ENCODE data around the gene TIMM17A.

TIMM17A gene

DNA sequence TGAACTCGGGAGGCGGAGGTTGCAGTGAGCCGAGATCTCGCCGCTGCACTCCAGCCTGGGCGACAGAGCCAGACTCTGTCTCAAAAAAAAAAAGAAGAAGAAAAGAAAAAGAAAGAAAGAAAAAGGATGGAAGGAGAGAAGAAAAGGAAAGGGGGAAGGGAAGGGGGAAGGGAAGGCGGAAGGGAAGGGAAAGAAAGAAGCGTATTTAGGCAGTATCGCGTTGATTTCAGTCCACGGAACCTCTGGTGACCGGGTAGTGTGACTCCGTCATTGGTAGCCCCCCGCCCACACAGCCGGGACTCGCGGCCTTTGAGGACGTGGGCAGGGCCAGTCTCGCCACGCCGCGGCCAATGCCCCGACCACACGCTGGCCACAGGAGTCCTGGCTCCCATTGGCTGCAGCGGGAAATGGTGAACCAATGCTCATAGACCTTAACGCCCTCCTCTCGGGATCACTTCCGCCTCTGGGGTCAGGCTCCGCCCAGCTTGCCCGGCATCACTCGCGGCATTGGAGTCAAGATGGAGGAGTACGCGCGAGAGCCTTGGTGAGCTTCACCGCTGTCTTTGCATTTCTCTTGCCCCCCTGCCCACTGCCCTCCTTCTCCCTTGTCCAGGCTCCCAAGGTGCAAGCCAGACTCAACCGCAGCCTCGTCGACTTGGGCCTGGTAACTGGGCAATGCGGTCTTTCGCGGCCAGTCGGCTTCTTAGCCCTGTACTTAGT is at the start of gene TIMM17A:
TSS of gene TIMM17A (plus strand) at position 495 of the 720 bp plus-strand sequence. CDS start at position 519, 24 bp downstream.
- no peaks in the 10 kb centered on the region for H3K9me3 Mint-ChIP-seq
- peaks cover 20% of the 10 kb centered on the region for H3K4me1 Mint-ChIP-seq
- peaks cover 10% of the 10 kb centered on the region for H3K36me3 Mint-ChIP-seq
- peak within 1 kb of the TSS; percentile 92 for H3K27ac Mint-ChIP-seq
- H3K4me3 Mint-ChIP-seq = peak within 1 kb of the TSS; percentile 89
- H3K27me3 Mint-ChIP-seq = no peaks in the 10 kb centered on the region

DNA sequence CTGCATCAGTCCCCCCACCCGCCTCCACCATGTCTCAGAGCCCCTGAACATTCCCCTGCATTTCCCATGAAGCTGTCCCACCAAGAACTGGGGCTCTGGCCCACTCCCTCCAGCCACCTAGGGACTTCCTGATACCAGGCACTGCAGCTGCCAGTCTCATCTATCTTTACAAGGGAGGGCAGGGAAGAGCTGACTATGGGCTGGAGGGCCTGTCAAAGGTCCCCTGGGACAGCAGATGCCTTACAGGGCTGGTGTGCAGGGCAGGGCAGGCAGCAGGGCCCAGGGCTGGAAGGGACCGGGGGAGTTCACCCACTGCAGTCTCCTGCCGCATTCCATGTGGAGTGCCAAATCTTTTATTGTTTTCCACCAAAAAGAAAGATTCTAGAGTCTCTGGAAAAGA is 49.0 kb upstream of the TIMM17A start:
- Mint-ChIP-seq H3K27ac (no peak overlapping the region), H3K4me1 (no peaks in the 10 kb centered on the region), H3K27me3 (no peaks in the 10 kb centered on the region), H3K36me3 (no peaks in the 10 kb centered on the region), H3K9me3 (no peaks in the 10 kb centered on the region), H3K4me3 (no peak overlapping the region)

DNA sequence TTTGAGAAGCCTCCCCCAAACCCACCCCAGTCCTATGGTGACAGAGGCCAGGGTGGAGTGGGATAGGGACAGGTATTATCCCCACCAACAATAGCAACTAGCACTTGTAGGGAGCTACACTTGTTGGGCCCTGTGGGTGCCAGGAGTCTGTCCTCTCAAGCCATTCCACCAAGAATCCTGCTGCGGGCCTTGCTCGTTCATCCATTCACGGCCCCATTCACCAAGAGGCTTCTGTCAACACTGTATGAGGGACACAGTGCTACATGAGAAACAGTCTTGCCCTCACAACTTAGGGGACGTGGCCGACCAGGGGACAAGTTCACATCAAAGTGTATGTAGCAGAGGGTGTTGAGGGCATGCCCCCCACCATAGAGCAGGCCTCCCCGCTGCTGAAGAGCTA is 47.7 kb upstream of the TIMM17A start:
- H3K9me3 Mint-ChIP-seq = no peaks in the 10 kb centered on the region
- H3K27me3 Mint-ChIP-seq = no peaks in the 10 kb centered on the region
- no peaks in the 10 kb centered on the region for H3K36me3 Mint-ChIP-seq
- H3K4me1 Mint-ChIP-seq = no peaks in the 10 kb centered on the region
- no peak overlapping the region for H3K4me3 Mint-ChIP-seq
- no peak overlapping the region for H3K27ac Mint-ChIP-seq

- H3K27me3 Mint-ChIP-seq = no peaks in the 10 kb centered on the region
- no peak overlapping the region for H3K27ac Mint-ChIP-seq
- no peaks in the 10 kb centered on the region for H3K4me1 Mint-ChIP-seq
- H3K4me3 Mint-ChIP-seq = no peak overlapping the region
- H3K36me3 Mint-ChIP-seq = peaks cover 1% of the 10 kb centered on the region
- H3K9me3 Mint-ChIP-seq = no peaks in the 10 kb centered on the region
Observed at GRCh38 chr1:201911826-201912571, 43.3 kb upstream of the TIMM17A start.

DNA sequence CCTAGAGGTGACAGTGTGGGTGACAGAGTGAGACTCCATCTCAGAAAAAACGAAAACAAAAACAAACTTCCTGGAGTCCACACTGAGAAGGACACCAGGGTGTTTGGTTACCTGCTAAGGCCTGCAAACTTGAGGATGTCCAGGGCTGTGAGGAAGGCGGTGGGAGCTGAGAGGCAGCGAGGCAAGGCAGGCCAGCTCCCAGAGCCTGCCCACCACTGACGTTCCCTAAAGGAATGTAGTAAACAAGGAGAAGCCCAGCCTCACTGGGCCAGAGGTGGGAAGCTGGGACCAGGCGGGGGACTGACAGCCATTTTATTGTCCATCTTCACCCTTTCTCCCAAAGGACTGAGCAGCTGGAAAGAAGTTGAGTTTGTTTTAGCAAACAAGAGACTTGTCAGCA is 42.5 kb upstream of the TIMM17A start:
- Mint-ChIP-seq H3K4me1 (no peaks in the 10 kb centered on the region), H3K9me3 (no peaks in the 10 kb centered on the region), H3K36me3 (peaks cover 1% of the 10 kb centered on the region), H3K27ac (no peak overlapping the region), H3K4me3 (no peak overlapping the region), H3K27me3 (no peaks in the 10 kb centered on the region)

DNA sequence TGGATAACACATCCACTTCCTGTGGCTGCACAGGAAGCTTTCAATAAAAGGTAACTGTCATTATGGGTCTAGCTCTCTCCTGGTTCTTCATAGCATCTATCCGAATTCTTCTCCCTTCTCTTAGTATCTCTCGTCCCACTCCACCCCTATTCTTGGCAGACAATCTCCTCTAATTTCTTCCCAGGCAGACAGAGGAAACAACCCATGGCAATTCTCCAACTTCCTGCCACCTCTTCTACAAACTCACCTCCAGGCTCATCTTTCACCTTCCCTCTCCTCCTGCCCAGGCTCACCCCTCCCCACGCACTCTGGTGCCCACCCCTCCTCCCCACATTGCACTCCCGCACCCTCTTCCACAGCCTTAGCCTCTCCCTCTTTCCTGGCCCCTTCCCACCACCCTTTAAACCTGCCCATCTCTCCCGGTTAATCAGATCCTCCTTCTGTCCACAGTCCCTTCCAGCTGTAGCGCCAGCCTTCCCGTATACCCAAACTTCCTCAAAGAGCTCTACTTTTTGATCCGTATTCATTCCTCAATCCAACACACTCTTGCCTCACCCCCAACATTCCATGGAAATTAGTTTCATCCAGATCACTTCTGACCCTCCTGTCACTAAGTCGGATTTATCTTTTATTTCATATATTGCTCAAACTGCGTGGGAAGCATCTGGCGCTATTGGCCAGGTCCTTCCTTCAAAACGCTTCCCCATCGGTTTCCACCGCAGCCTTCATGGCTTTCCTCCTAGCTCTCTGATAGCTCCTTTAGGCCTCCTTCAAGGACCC is 40.7 kb upstream of the TIMM17A start:
- Mint-ChIP-seq H3K4me3 (no peak overlapping the region), H3K4me1 (no peaks in the 10 kb centered on the region), H3K36me3 (peaks cover 1% of the 10 kb centered on the region), H3K9me3 (no peaks in the 10 kb centered on the region), H3K27ac (no peak overlapping the region), H3K27me3 (no peaks in the 10 kb centered on the region)

- Mint-ChIP-seq H3K9me3 (no peaks in the 10 kb centered on the region), H3K4me1 (no peaks in the 10 kb centered on the region), H3K4me3 (no peak overlapping the region), H3K27me3 (peaks cover 3% of the 10 kb centered on the region), H3K27ac (no peak overlapping the region), H3K36me3 (peaks cover 1% of the 10 kb centered on the region)
Observed at GRCh38 chr1:201916649-201917249, 38.6 kb upstream of the TIMM17A start.

GRCh38 chr1:201917362-201918033 is 37.8 kb upstream of the TIMM17A start:
- Mint-ChIP-seq H3K27me3 (peaks cover 3% of the 10 kb centered on the region), H3K9me3 (no peaks in the 10 kb centered on the region), H3K27ac (no peak overlapping the region)

GRCh38 chr1:201918343-201918742 is 37.0 kb upstream of the TIMM17A start:
- no peak overlapping the region for H3K4me3 Mint-ChIP-seq
- no peak overlapping the region for H3K27ac Mint-ChIP-seq
- no peaks in the 10 kb centered on the region for H3K9me3 Mint-ChIP-seq
- H3K36me3 Mint-ChIP-seq = peaks cover 1% of the 10 kb centered on the region
- no peaks in the 10 kb centered on the region for H3K4me1 Mint-ChIP-seq
- peaks cover 3% of the 10 kb centered on the region for H3K27me3 Mint-ChIP-seq

More at GRCh38 chr1:201917362-201918033, 37.8 kb upstream of the TIMM17A start:
- Mint-ChIP-seq H3K4me1 (no peaks in the 10 kb centered on the region), H3K36me3 (peaks cover 1% of the 10 kb centered on the region), H3K4me3 (no peak overlapping the region)

- H3K36me3 Mint-ChIP-seq = no peaks in the 10 kb centered on the region
- H3K4me1 Mint-ChIP-seq = no peaks in the 10 kb centered on the region
- H3K9me3 Mint-ChIP-seq = no peaks in the 10 kb centered on the region
- H3K27ac Mint-ChIP-seq = no peak overlapping the region
- H3K4me3 Mint-ChIP-seq = no peak overlapping the region
- H3K27me3 Mint-ChIP-seq = peaks cover 5% of the 10 kb centered on the region
Observed at GRCh38 chr1:201921952-201922558, 33.2 kb upstream of the TIMM17A start.

- Mint-ChIP-seq H3K27ac (no peak overlapping the region), H3K4me1 (no peaks in the 10 kb centered on the region), H3K36me3 (no peaks in the 10 kb centered on the region), H3K27me3 (peaks cover 5% of the 10 kb centered on the region), H3K4me3 (no peak overlapping the region), H3K9me3 (no peaks in the 10 kb centered on the region)
Observed at GRCh38 chr1:201925301-201925567, 30.1 kb upstream of the TIMM17A start.

DNA sequence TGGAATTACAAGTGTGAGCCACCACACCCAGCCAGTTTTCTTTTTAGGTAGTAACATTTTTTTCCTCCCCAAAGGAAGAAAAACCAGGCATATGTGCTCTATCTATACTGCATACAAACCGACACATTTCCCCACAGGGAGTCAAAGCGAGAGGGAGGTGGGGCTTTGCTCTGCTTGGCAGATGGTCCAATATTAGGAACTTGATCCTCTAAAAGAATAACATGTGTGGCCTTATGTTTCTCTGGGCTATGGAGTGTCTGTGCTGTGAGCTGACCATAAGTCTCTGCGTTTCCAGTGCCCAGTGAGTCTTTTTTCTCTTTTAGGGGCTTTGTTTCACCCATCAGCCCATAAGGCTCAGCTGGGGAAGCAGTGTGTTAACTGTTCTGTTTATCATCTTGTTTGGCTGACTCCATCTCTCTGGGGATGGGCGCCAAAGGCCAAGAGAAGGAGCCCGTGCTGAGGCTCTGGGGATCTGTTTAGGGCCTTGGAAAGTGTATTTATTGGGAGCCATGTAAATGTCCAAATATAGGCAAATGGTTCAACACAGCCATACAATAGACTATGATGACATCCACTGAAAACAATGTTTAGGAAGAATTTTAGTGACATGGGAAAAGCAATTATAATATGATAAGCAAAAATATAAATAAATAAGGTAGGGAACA is 29.2 kb upstream of the TIMM17A start:
- Mint-ChIP-seq H3K4me3 (no peak overlapping the region), H3K9me3 (no peaks in the 10 kb centered on the region), H3K27ac (no peak overlapping the region), H3K36me3 (no peaks in the 10 kb centered on the region), H3K4me1 (no peaks in the 10 kb centered on the region), H3K27me3 (peaks cover 3% of the 10 kb centered on the region)

- H3K27ac Mint-ChIP-seq = no peak overlapping the region
- H3K9me3 Mint-ChIP-seq = no peaks in the 10 kb centered on the region
- H3K4me1 Mint-ChIP-seq = no peaks in the 10 kb centered on the region
- no peak overlapping the region for H3K4me3 Mint-ChIP-seq
- peaks cover 2% of the 10 kb centered on the region for H3K27me3 Mint-ChIP-seq
- no peaks in the 10 kb centered on the region for H3K36me3 Mint-ChIP-seq
Observed at GRCh38 chr1:201928266-201928665, 27.0 kb upstream of the TIMM17A start.

DNA sequence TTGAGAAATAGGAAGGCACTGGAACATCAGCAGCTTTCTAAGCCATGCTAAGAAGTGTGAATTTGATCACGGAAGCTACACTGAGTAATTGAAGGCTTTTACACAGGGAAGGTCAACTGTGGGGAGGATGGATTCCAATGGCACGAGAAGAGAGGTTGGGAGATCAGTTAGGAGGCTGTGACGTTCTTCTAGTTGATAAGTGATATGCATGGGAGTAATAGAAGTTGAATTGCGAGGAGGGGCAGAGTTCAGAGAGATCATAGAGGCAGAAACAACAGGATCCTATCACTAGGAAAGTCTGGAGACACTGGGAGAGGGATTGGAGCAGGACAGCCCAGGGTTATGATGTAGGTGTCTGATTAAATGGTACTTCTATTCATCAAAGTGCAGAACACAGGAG is 25.2 kb upstream of the TIMM17A start:
- H3K4me3 Mint-ChIP-seq = no peak overlapping the region
- H3K36me3 Mint-ChIP-seq = no peaks in the 10 kb centered on the region
- H3K9me3 Mint-ChIP-seq = no peaks in the 10 kb centered on the region
- H3K27ac Mint-ChIP-seq = no peak overlapping the region
- H3K4me1 Mint-ChIP-seq = no peaks in the 10 kb centered on the region
- peaks cover 2% of the 10 kb centered on the region for H3K27me3 Mint-ChIP-seq
